Left ventricle myocardium inferior (tissue), 1 donor: ENCODE data around the gene LRP1B. TPM values are rescaled to one million over a fixed set of nuclear protein-coding genes. Genes with fewer than 3 reads are reported as not detected.

ENCODE experiments used
- DNase-seq: peaks from one replicate; pipeline ENCODE4 v3.0.0-alpha.2; 2020
- H3K27ac ChIP-seq: fragments of 200-600 bp; replicated peaks from 2 replicates; pipeline ENCODE4 v1.8.0; 2021
- H3K27me3 ChIP-seq: fragments of 200-600 bp; 2 replicates; pipeline ENCODE4 v1.8.0; 2021; ENCODE audit warnings: low read depth
- H3K36me3 ChIP-seq: fragments of 200-600 bp; 2 replicates; pipeline ENCODE4 v1.8.0; 2021
- H3K4me1 ChIP-seq: fragments of 200-600 bp; 2 replicates; pipeline ENCODE4 v1.8.0; 2021
- H3K4me3 ChIP-seq: fragments of 200-600 bp; 2 replicates; pipeline ENCODE4 v1.8.0; 2021; ENCODE audit warnings: mild to moderate bottlenecking, moderate library complexity
- H3K9me3 ChIP-seq: fragments of 200-600 bp; replicated peaks from 2 replicates; pipeline ENCODE4 v1.8.0; 2021
- CTCF ChIP-seq: fragments of 200-600 bp; IDR thresholded peaks from 2 replicates; pipeline ENCODE4 v1.8.0; 2021; ENCODE audit warnings: antibody characterized with exemption, mild to moderate bottlenecking, borderline replicate concordance
- intact Hi-C: fragments of 100-400 bp; cut with micrococcal nuclease; formaldehyde crosslinking; loops from one replicate; pipeline ENCODE4 v1.11.0; 2022
- total RNA-seq: library from RNA; stranded (reverse); fragmentation: NEBNext Ultra II Directional; extraction: Animal tissue kit (Norgen Biotek cat#: 25700); gene quantifications from one replicate; pipeline ENCODE4 v1.2.1, GENCODE V29; 2021
- donor health status: DM: no; HTN: yes; CAD: no; lungs with severe emphysema.

LRP1B gene
- total RNA-seq, 1 donor from 2014 or later, result 0.08 TPM

GRCh38 chr2:141911485-141912066, 219.2 kb downstream of the LRP1B start:
- no peaks in the 10 kb centered on the region for H3K36me3 ChIP-seq
- no peak overlapping the region for H3K4me3 ChIP-seq
- intact Hi-C loops, result no loop called here
- no peak overlapping the region for H3K27ac ChIP-seq
- no peak for DNase-seq
- no peaks in the 10 kb centered on the region for H3K27me3 ChIP-seq
- H3K4me1 ChIP-seq, result no peaks in the 10 kb centered on the region
- H3K9me3 ChIP-seq, result peaks cover 31% of the 10 kb centered on the region
- peak; percentile 34 for TF ChIP-seq CTCF

- intact Hi-C loops, result no loop called here
- no peaks in the 10 kb centered on the region for H3K36me3 ChIP-seq
- no peaks in the 10 kb centered on the region for H3K4me1 ChIP-seq
- no peaks in the 10 kb centered on the region for H3K27me3 ChIP-seq
- no peaks in the 10 kb centered on the region for H3K9me3 ChIP-seq
- H3K4me3 ChIP-seq, result no peak overlapping the region
- no peak for TF ChIP-seq CTCF
- DNase-seq, result no peak
- no peak overlapping the region for H3K27ac ChIP-seq
Measured at GRCh38 chr2:141906678-141907077, 224.1 kb downstream of the LRP1B start.

GRCh38 chr2:141900826-141901225, 230.0 kb downstream of the LRP1B start:
- Histone ChIP-seq H3K4me1 (no peaks in the 10 kb centered on the region), H3K36me3 (no peaks in the 10 kb centered on the region), H3K9me3 (no peaks in the 10 kb centered on the region), H3K27me3 (no peaks in the 10 kb centered on the region), H3K4me3 (no peak overlapping the region), H3K27ac (no peak overlapping the region)
- TF ChIP-seq CTCF, result no peak
- intact Hi-C loops, result no loop called here
- DNase-seq, result no peak

- no peaks in the 10 kb centered on the region for H3K36me3 ChIP-seq
- no peaks in the 10 kb centered on the region for H3K27me3 ChIP-seq
- intact Hi-C loops, result no loop called here
- no peak overlapping the region for H3K4me3 ChIP-seq
- DNase-seq, result no peak
- no peaks in the 10 kb centered on the region for H3K4me1 ChIP-seq
- H3K9me3 ChIP-seq, result no peaks in the 10 kb centered on the region
- H3K27ac ChIP-seq, result no peak overlapping the region
- no peak for TF ChIP-seq CTCF
Measured at GRCh38 chr2:141899740-141900139, 231.1 kb downstream of the LRP1B start.

GRCh38 chr2:141889788-141890187, 241.0 kb downstream of the LRP1B start:
- no peaks in the 10 kb centered on the region for H3K4me1 ChIP-seq
- no peak for TF ChIP-seq CTCF
- H3K27me3 ChIP-seq, result no peaks in the 10 kb centered on the region
- H3K27ac ChIP-seq, result no peak overlapping the region
- no peaks in the 10 kb centered on the region for H3K36me3 ChIP-seq
- no peak overlapping the region for H3K4me3 ChIP-seq
- H3K9me3 ChIP-seq, result no peaks in the 10 kb centered on the region
- intact Hi-C loops, result no loop called here
- no peak for DNase-seq
